Gastrocnemius medialis (tissue), 4 donors: ENCODE results near the gene CMTM4. TPM values are rescaled to one million over a fixed set of nuclear protein-coding genes. Genes with fewer than 3 reads are reported as not detected.
A peak's percentile ranks its signal among the peaks of the same experiment; 100 is the strongest.

Source experiments
- ATAC-seq, 2 donors: fragments of 150-250 bp; one replicate each; pipeline ENCODE4 v1.9.1; 2016
- DNase-seq, 2 donors: peaks; one replicate each; pipeline ENCODE4 v3.0.0-alpha.2; 2019
- H3K27ac ChIP-seq, 4 donors: fragments of 200-600 bp; sonication (generic); 1 replicate in 1 of 4; 2 replicates in 3 of 4; pipeline ENCODE4 v1.5.1; 2016 to 2018; ENCODE audit warnings: mild to moderate bottlenecking in 2 of 4, moderate library complexity in 1 of 4
- H3K27me3 ChIP-seq, 3 donors: fragments of 200-600 bp; sonication (generic) in 2 of 3; 1 replicate in 1 of 3; 2 replicates in 2 of 3; pipeline versions ENCODE4 v1.5.1 to v1.6.0; 2016 to 2019; ENCODE audit warnings: mild to moderate bottlenecking in 1 of 3, moderate library complexity in 1 of 3
- H3K36me3 ChIP-seq, 2 donors: fragments of 200-600 bp; sonication (generic) in 1 of 2; one replicate each; pipeline ENCODE4 v1.5.1; 2017 to 2018
- H3K4me1 ChIP-seq, 2 donors: fragments of 200-600 bp; sonication (generic) in 1 of 2; one replicate each; pipeline ENCODE4 v1.5.1; 2016 to 2017; ENCODE audit warnings: mild to moderate bottlenecking in 2 of 2
- H3K4me3 ChIP-seq, 4 donors: fragments of 200-600 bp; sonication (generic) in 3 of 4; 1 replicate in 1 of 4; 2 replicates in 3 of 4; pipeline ENCODE4 v1.5.1; 2016 to 2019; ENCODE audit warnings: mild to moderate bottlenecking in 2 of 4
- H3K9me3 ChIP-seq, 3 donors: fragments of 200-600 bp; sonication (generic) in 2 of 3; 1 replicate in 1 of 3; 2 replicates in 2 of 3; pipeline ENCODE4 v1.5.1; 2016 to 2019
- POLR2A ChIP-seq, 2 donors: fragments of 450-650 bp; IDR thresholded peaks; one replicate each; pipeline ENCODE4 v1.6.1; 2017; ENCODE audit warnings: antibody characterized with exemption in 2 of 2, mild to moderate bottlenecking in 2 of 2, moderate library complexity in 2 of 2
- in situ Hi-C, 4 donors: fragments of 200-750 bp; cut with MboI; loops; one replicate each; pipeline versions ENCODE4 v1.15.0 to v1.8.0; 2017; ENCODE audit warnings: low sequenced_read_pairs in 4 of 4
- intact Hi-C: fragments of 100-400 bp; cut with DNase I; formaldehyde crosslinking; loops from one replicate; pipeline ENCODE4 v1.15.1; 2023; ENCODE audit warnings: low total_unique reads
- total RNA-seq, 4 donors: library from RNA; depleted of rRNA; stranded (reverse); fragments of >200 nt; gene quantifications; one replicate each; pipeline versions ENCODE4 v1.1.0 to v1.2.3, GENCODE V29; 2016
- TF ChIP-seq, protein P1 (sequence below), 5 experiments: fragments of 450-650 bp in 3 of 5; fragments of 200-600 bp in 2 of 5; sonication (generic) in 2 of 5; IDR thresholded peaks in 4 of 5; conservative IDR thresholded peaks in 1 of 5; 1 replicate in 4 of 5; 2 replicates in 1 of 5; pipeline ENCODE4 v1.5.1; 2016 to 2019; ENCODE audit warnings: antibody characterized with exemption in 5 of 5, mild to moderate bottlenecking in 3 of 5, moderate library complexity in 3 of 5

The CMTM4 gene
- total RNA-seq, 4 donors from 2014 or later = 5.7 to 15.0 (median 7.2) TPM

GRCh38 chr16:66717776-66718175 lies 21.2 kb upstream of the CMTM4 start:
- H3K9me3 ChIP-seq = no peaks in the 10 kb centered on the region
- no peak for DNase-seq
- no peak overlapping the region for H3K27ac ChIP-seq
- H3K4me1 ChIP-seq = peaks cover 7 to 8% of the 10 kb centered on the region in 2 donors
- H3K4me3 ChIP-seq = no peak overlapping the region
- peaks cover 0 to 37% of the 10 kb centered on the region in 2 donors for H3K36me3 ChIP-seq
- no peak for ATAC-seq
- in situ Hi-C loops (no loop called here), intact Hi-C loops (no loop called here)
- no peaks in the 10 kb centered on the region for H3K27me3 ChIP-seq
- TF ChIP-seq, protein P1, sequence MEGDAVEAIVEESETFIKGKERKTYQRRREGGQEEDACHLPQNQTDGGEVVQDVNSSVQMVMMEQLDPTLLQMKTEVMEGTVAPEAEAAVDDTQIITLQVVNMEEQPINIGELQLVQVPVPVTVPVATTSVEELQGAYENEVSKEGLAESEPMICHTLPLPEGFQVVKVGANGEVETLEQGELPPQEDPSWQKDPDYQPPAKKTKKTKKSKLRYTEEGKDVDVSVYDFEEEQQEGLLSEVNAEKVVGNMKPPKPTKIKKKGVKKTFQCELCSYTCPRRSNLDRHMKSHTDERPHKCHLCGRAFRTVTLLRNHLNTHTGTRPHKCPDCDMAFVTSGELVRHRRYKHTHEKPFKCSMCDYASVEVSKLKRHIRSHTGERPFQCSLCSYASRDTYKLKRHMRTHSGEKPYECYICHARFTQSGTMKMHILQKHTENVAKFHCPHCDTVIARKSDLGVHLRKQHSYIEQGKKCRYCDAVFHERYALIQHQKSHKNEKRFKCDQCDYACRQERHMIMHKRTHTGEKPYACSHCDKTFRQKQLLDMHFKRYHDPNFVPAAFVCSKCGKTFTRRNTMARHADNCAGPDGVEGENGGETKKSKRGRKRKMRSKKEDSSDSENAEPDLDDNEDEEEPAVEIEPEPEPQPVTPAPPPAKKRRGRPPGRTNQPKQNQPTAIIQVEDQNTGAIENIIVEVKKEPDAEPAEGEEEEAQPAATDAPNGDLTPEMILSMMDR (IDR thresholded peaks at IDR 0.05 in 4 of 5, conservative IDR thresholded peaks at IDR 0.05 in 1 of 5) = no peak
- no peak for TF ChIP-seq POLR2A (IDR thresholded peaks at IDR 0.05)

- intact Hi-C loops (no loop called here), in situ Hi-C loops (no loop called here)
- no peak overlapping the region for H3K4me3 ChIP-seq
- ATAC-seq (no peak), DNase-seq (no peak)
- no peak for TF ChIP-seq POLR2A (IDR thresholded peaks at IDR 0.05)
- TF ChIP-seq, protein P1 (IDR thresholded peaks at IDR 0.05 in 4 of 5, conservative IDR thresholded peaks at IDR 0.05 in 1 of 5) = peak in 2 of 5 experiments; percentile 12 to 38
- peaks cover 0 to 31% of the 10 kb centered on the region in 2 donors for H3K36me3 ChIP-seq
- no peak overlapping the region for H3K27ac ChIP-seq
- no peaks in the 10 kb centered on the region for H3K9me3 ChIP-seq
- peaks cover 7 to 8% of the 10 kb centered on the region in 2 donors for H3K4me1 ChIP-seq
- no peaks in the 10 kb centered on the region for H3K27me3 ChIP-seq
Measured at GRCh38 chr16:66717112-66717675, 20.7 kb upstream of the CMTM4 start.

DNA sequence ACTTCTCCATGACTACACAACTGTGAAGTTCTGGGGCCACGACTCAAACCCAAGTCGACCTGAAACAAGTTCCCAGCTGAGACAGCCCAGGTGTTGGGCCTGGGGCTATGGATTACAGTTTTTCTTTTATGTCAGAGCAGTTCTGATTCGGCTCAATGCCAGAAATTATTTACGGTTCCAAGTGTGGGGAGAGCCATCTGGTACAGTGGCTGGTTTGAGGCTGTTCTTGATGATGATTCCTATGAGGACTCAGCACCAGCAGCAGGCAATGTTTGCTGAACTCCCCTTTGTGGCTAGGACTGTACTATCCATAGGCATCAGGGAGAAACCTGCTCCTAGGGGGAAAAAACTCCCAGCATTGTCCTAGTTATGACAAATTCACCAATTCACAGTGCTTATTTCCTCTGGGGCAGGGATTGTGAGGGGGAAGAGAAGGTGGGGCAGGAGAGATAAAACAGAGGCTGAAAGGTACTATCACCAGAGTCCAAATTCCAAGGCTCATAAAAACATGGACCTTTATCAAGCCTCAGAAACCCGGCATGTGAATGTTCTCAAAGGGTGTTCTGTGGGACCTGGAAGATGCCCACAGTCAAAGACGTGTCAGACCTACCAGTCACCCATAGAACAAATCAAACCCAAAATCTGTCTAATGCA lies 18.2 kb upstream of the CMTM4 start:
- in situ Hi-C loops (no loop called here), intact Hi-C loops (no loop called here)
- H3K27ac ChIP-seq = no peak overlapping the region
- H3K27me3 ChIP-seq = no peaks in the 10 kb centered on the region
- no peak for TF ChIP-seq POLR2A (IDR thresholded peaks at IDR 0.05)
- TF ChIP-seq, protein P1 (IDR thresholded peaks at IDR 0.05 in 4 of 5, conservative IDR thresholded peaks at IDR 0.05 in 1 of 5) = no peak
- H3K4me1 ChIP-seq = peaks cover 7 to 8% of the 10 kb centered on the region in 2 donors
- peaks cover 0 to 15% of the 10 kb centered on the region in 2 donors for H3K36me3 ChIP-seq
- H3K4me3 ChIP-seq = no peak overlapping the region
- ATAC-seq = no peak
- DNase-seq = no peak
- no peaks in the 10 kb centered on the region for H3K9me3 ChIP-seq

GRCh38 chr16:66714062-66714461 lies 17.5 kb upstream of the CMTM4 start:
- TF ChIP-seq, protein P1 (IDR thresholded peaks at IDR 0.05 in 4 of 5, conservative IDR thresholded peaks at IDR 0.05 in 1 of 5) = no peak
- no peak for TF ChIP-seq POLR2A (IDR thresholded peaks at IDR 0.05)
- Histone ChIP-seq H3K9me3 (no peaks in the 10 kb centered on the region), H3K36me3 (peaks cover 0 to 9% of the 10 kb centered on the region in 2 donors), H3K27ac (no peak overlapping the region), H3K4me3 (no peak overlapping the region), H3K4me1 (peaks cover 7 to 8% of the 10 kb centered on the region in 2 donors), H3K27me3 (no peaks in the 10 kb centered on the region)
- DNase-seq (no peak), ATAC-seq (no peak)
- in situ Hi-C loops (no loop called here), intact Hi-C loops (no loop called here)
